HG02884 (cell line): ENCODE results near the gene CATSPER1.

Experiments used
- ATAC-seq: cut with Tn5 transposase; IDR thresholded peaks from one replicate; pipeline ENCODE4 v1.9.1; 2021; ENCODE audit warnings: mild to moderate bottlenecking, moderate library complexity; ENCODE audit not compliant: unreplicated experiment

CATSPER1 gene

GRCh38 chr11:66003291-66003690, 23.0 kb downstream of the CATSPER1 start:
- ATAC-seq = no peak

- peak; percentile 37 for ATAC-seq
Measured at GRCh38 chr11:66002648-66003225, 23.5 kb downstream of the CATSPER1 start.

GRCh38 chr11:66001942-66002647, 24.2 kb downstream of the CATSPER1 start, which contains the start of the genes BANF1 and EIF1AD:
BANF1 (plus strand) TSS chr11:66002503; CDS start chr11:66003251, 748 bp downstream.
EIF1AD (minus strand) TSS chr11:66002157; CDS start chr11:66000389, 1,768 bp downstream.
- peak; percentile 63 for ATAC-seq

- ATAC-seq = no peak
Measured at GRCh38 chr11:65997286-65997685, 29.0 kb downstream of the CATSPER1 start.

GRCh38 chr11:65992056-65992455, 34.2 kb downstream of the CATSPER1 start:
- no peak for ATAC-seq

- ATAC-seq = no peak
Measured at GRCh38 chr11:65988791-65989592, 37.3 kb downstream of the CATSPER1 start.

GRCh38 chr11:65987336-65987735, 38.9 kb downstream of the CATSPER1 start:
- no peak for ATAC-seq

- no peak for ATAC-seq
Measured at GRCh38 chr11:65983589-65983987, 42.7 kb downstream of the CATSPER1 start.

- ATAC-seq = no peak
Measured at GRCh38 chr11:65982824-65983588, 43.3 kb downstream of the CATSPER1 start.

GRCh38 chr11:65981972-65982823, 44.1 kb downstream of the CATSPER1 start:
- no peak for ATAC-seq

GRCh38 chr11:65981101-65981740, 45.1 kb downstream of the CATSPER1 start:
- ATAC-seq = no peak

- no peak for ATAC-seq
Measured at GRCh38 chr11:65979261-65979759, 47.0 kb downstream of the CATSPER1 start.

GRCh38 chr11:65978391-65979238, 47.7 kb downstream of the CATSPER1 start:
- ATAC-seq = no peak

- no peak for ATAC-seq
Measured at GRCh38 chr11:65977621-65978390, 48.5 kb downstream of the CATSPER1 start.

- no peak for ATAC-seq
Measured at GRCh38 chr11:65976216-65977176, 49.8 kb downstream of the CATSPER1 start.

GRCh38 chr11:65975771-65976170, 50.5 kb downstream of the CATSPER1 start:
- ATAC-seq = no peak
